SK-N-SH treated with all-trans-retinoic acid at 6 μM for 48 hours (cell line): ENCODE results near the gene OR52E5.

Experiments used
- ATAC-seq: fragments of 200-7000 bp; cut with Tn5 transposase; 3 replicates; pipeline ENCODE4 v1.9.1; 2020; ENCODE audit warnings: mild to moderate bottlenecking, moderate library complexity
- ARNTL ChIP-seq: fragments of 450-650 bp; formaldehyde crosslinking; IDR thresholded peaks from 2 replicates; pipeline ENCODE4 v1.5.0; 2020; ENCODE audit warnings: low read depth, mild to moderate bottlenecking, moderate library complexity, borderline replicate concordance
- BACH2 ChIP-seq: fragments of 250-450 bp; sonication (Bioruptor Pico); IDR thresholded peaks from 2 replicates; pipeline ENCODE4 v1.9.0; 2021; ENCODE audit warnings: mild to moderate bottlenecking, borderline replicate concordance
- CREB5 ChIP-seq: fragments of 250-450 bp; sonication (Bioruptor Pico); IDR thresholded peaks from 2 replicates; pipeline ENCODE4 v1.5.1; 2020; ENCODE audit warnings: low read depth, mild to moderate bottlenecking, moderate library complexity
- CSDC2 ChIP-seq: fragments of 250-450 bp; sonication (Bioruptor Pico); IDR thresholded peaks from 2 replicates; pipeline ENCODE4 v1.5.0; 2020; ENCODE audit warnings: mild to moderate bottlenecking, moderate library complexity
- CSRNP3 ChIP-seq: fragments of 250-450 bp; sonication (Bioruptor Pico); IDR thresholded peaks from 2 replicates; pipeline ENCODE4 v1.5.1; 2021; ENCODE audit warnings: mild to moderate bottlenecking, moderate library complexity
- ESRRG ChIP-seq: fragments of 250-450 bp; sonication (Bioruptor Pico); IDR thresholded peaks from 2 replicates; pipeline ENCODE4 v1.6.1; 2021; ENCODE audit warnings: mild to moderate bottlenecking
- GLIS3 ChIP-seq: fragments of 250-450 bp; sonication (Bioruptor Pico); IDR thresholded peaks from 2 replicates; pipeline ENCODE4 v1.5.0; 2020; ENCODE audit warnings: mild to moderate bottlenecking, moderate library complexity
- ISL1 ChIP-seq: fragments of 250-450 bp; sonication (Bioruptor Pico); IDR thresholded peaks from 2 replicates; pipeline ENCODE4 v2.1.2; 2022; ENCODE audit warnings: mild to moderate bottlenecking, moderate library complexity
- OSR1 ChIP-seq: fragments of 250-450 bp; sonication (Bioruptor Pico); IDR thresholded peaks from 2 replicates; pipeline ENCODE4 v1.8.0; 2022; ENCODE audit warnings: moderate library complexity, mild to moderate bottlenecking, inconsistent platforms
- PATZ1 ChIP-seq: fragments of 250-450 bp; sonication (Bioruptor Pico); IDR thresholded peaks from 2 replicates; pipeline ENCODE4 v1.8.0; 2020; ENCODE audit warnings: mild to moderate bottlenecking, moderate library complexity, borderline replicate concordance
- POU6F1 ChIP-seq: fragments of 250-450 bp; sonication (Bioruptor Pico); IDR thresholded peaks from 2 replicates; pipeline ENCODE4 v1.8.0; 2021; ENCODE audit warnings: low read depth, mild to moderate bottlenecking, moderate library complexity, borderline replicate concordance
- RARB ChIP-seq: fragments of 250-450 bp; sonication (Bioruptor Pico); IDR thresholded peaks from 2 replicates; pipeline ENCODE4 v1.8.0; 2021; ENCODE audit warnings: mild to moderate bottlenecking, moderate library complexity
- SNAI2 ChIP-seq: fragments of 250-450 bp; sonication (Bioruptor Pico); IDR thresholded peaks from 2 replicates; pipeline ENCODE4 v1.5.0; 2020; ENCODE audit warnings: mild to moderate bottlenecking, moderate library complexity
- TCF4 ChIP-seq: fragments of 250-450 bp; sonication (Bioruptor Pico); IDR thresholded peaks from 2 replicates; pipeline ENCODE4 v1.8.0; 2021; ENCODE audit warnings: mild to moderate bottlenecking, moderate library complexity, borderline replicate concordance
- TOX ChIP-seq: fragments of 250-450 bp; sonication (Bioruptor Pico); IDR thresholded peaks from 2 replicates; pipeline ENCODE4 v1.8.0; 2021; ENCODE audit warnings: mild to moderate bottlenecking, moderate library complexity, borderline replicate concordance
- TSHZ2 ChIP-seq: fragments of 250-450 bp; sonication (Bioruptor Pico); IDR thresholded peaks from 2 replicates; pipeline ENCODE4 v1.5.0; 2020; ENCODE audit warnings: mild to moderate bottlenecking, moderate library complexity
- ZC3H10 ChIP-seq: fragments of 250-450 bp; sonication (Bioruptor Pico); IDR thresholded peaks from 2 replicates; pipeline ENCODE4 v1.5.1; 2021; ENCODE audit warnings: mild to moderate bottlenecking, moderate library complexity
- ZNF565 ChIP-seq: fragments of 450-650 bp; formaldehyde crosslinking; conservative IDR thresholded peaks from 2 replicates; pipeline ENCODE4 v1.5.0; 2020; ENCODE audit warnings: low read depth, mild to moderate bottlenecking, moderate library complexity
- ZNF70 ChIP-seq: fragments of 450-650 bp; formaldehyde crosslinking; IDR thresholded peaks from 2 replicates; pipeline ENCODE4 v1.5.0; 2020; ENCODE audit warnings: mild to moderate bottlenecking, moderate library complexity
- ZNF8 ChIP-seq: fragments of 450-650 bp; formaldehyde crosslinking; IDR thresholded peaks from 2 replicates; pipeline ENCODE4 v1.5.0; 2020; ENCODE audit warnings: mild to moderate bottlenecking, moderate library complexity

Gene OR52E5

GRCh38 chr11:5887172-5887571, 5.8 kb upstream of the OR52E5 start:
- TF ChIP-seq BACH2 (CRISPR knock-in tag) (no peak), RARB (CRISPR knock-in tag) (no peak), ZNF70 (CRISPR knock-in tag) (no peak), ZNF565 (CRISPR knock-in tag) (no peak), TOX (CRISPR knock-in tag) (no peak), ESRRG (CRISPR knock-in tag) (no peak), CSRNP3 (CRISPR knock-in tag) (no peak), GLIS3 (CRISPR knock-in tag) (no peak), SNAI2 (CRISPR knock-in tag) (no peak), ZNF8 (CRISPR knock-in tag) (no peak), ISL1 (no peak), ARNTL (CRISPR knock-in tag) (no peak), TSHZ2 (CRISPR knock-in tag) (no peak), ZC3H10 (CRISPR knock-in tag) (no peak), CREB5 (no peak), POU6F1 (no peak), TCF4 (CRISPR knock-in tag) (no peak), PATZ1 (CRISPR knock-in tag) (no peak)
- ATAC-seq, result no peak

- no peak for ATAC-seq
- TF ChIP-seq ZNF565 (CRISPR knock-in tag), result no peak
- TF ChIP-seq BACH2 (CRISPR knock-in tag), result no peak
- no peak for TF ChIP-seq TOX (CRISPR knock-in tag)
- TF ChIP-seq TCF4 (CRISPR knock-in tag), result no peak
- no peak for TF ChIP-seq ZNF70 (CRISPR knock-in tag)
- TF ChIP-seq OSR1 (CRISPR knock-in tag), result no peak
- TF ChIP-seq SNAI2 (CRISPR knock-in tag), result no peak
- TF ChIP-seq ZC3H10 (CRISPR knock-in tag), result no peak
Observed at GRCh38 chr11:5887661-5888060, 5.3 kb upstream of the OR52E5 start.

GRCh38 chr11:5891216-5891800, 1.7 kb upstream of the OR52E5 start:
- TF ChIP-seq ESRRG (CRISPR knock-in tag) (no peak), ZNF8 (CRISPR knock-in tag) (no peak), SNAI2 (CRISPR knock-in tag) (no peak), CSDC2 (CRISPR knock-in tag) (no peak)
- no peak for ATAC-seq
